CD4-positive, CD25-positive, alpha-beta regulatory T cell (primary cell): ENCODE measurements around the gene TTC28. TPM values are rescaled to one million over a fixed set of nuclear protein-coding genes. Genes with fewer than 3 reads are reported as not detected.

ENCODE experiments used
- ATAC-seq, 2 donors: fragments of 150-1000 bp; cut with Tn5 transposase; one replicate each; pipeline ENCODE4 v1.10.0; 2021; ENCODE audit warnings: low read depth in 2 of 2, moderate number of reproducible peaks in 2 of 2, moderate library complexity in 1 of 2
- DNase-seq, 3 donors: peaks; one replicate each; pipeline versions ENCODE4 v3.0.0 to v3.0.0-alpha.2; 2012 to 2022; ENCODE audit warnings: mixed read lengths in 1 of 3
- H3K27ac ChIP-seq: one replicate; pipeline ENCODE4 v1.7.0; 2013; ENCODE audit warnings: mild to moderate bottlenecking, low read length; ENCODE audit not compliant: insufficient read depth, poor library complexity, severe bottlenecking
- H3K27me3 ChIP-seq: one replicate; pipeline ENCODE4 v1.7.0; 2013; ENCODE audit warnings: low read length; ENCODE audit not compliant: control insufficient read depth, insufficient read depth
- H3K36me3 ChIP-seq: one replicate; pipeline ENCODE4 v1.7.0; 2013; ENCODE audit warnings: mild to moderate bottlenecking, low read length, moderate library complexity; ENCODE audit not compliant: control insufficient read depth, insufficient read depth
- H3K4me1 ChIP-seq: 2 replicates; pipeline ENCODE4 v1.7.0; 2013; ENCODE audit warnings: mild to moderate bottlenecking, low read length; ENCODE audit not compliant: insufficient read depth, control insufficient read depth, poor library complexity, severe bottlenecking
- H3K4me3 ChIP-seq: one replicate; pipeline ENCODE4 v1.7.0; 2013; ENCODE audit warnings: low read depth, mild to moderate bottlenecking, low read length, moderate library complexity
- H3K9me3 ChIP-seq, 2 experiments: 1 replicate in 1 of 2; 2 replicates in 1 of 2; pipeline ENCODE4 v1.7.0; 2013; ENCODE audit warnings: low read length in 2 of 2, mild to moderate bottlenecking in 1 of 2, moderate library complexity in 1 of 2; ENCODE audit not compliant: control insufficient read depth in 2 of 2
- H3K27ac Mint-ChIP-seq, 3 donors: one replicate each; pipeline ENCODE4 v1.8.0; 2020 to 2022; ENCODE audit warnings: mild to moderate bottlenecking in 3 of 3, mixed read lengths in 3 of 3, moderate library complexity in 2 of 3
- H3K27me3 Mint-ChIP-seq: one replicate; pipeline ENCODE4 v1.8.0; 2022; ENCODE audit warnings: mild to moderate bottlenecking, mixed read lengths
- H3K36me3 Mint-ChIP-seq: one replicate; pipeline ENCODE4 v1.8.0; 2020; ENCODE audit warnings: mixed read lengths
- H3K4me1 Mint-ChIP-seq, 4 donors: one replicate each; pipeline ENCODE4 v1.8.0; 2020 to 2022; ENCODE audit warnings: mixed read lengths in 4 of 4, mild to moderate bottlenecking in 1 of 4
- H3K4me3 Mint-ChIP-seq, 4 donors: one replicate each; pipeline ENCODE4 v1.8.0; 2020 to 2022; ENCODE audit warnings: mild to moderate bottlenecking in 4 of 4, mixed read lengths in 4 of 4, moderate library complexity in 3 of 4
- H3K9me3 Mint-ChIP-seq, 7 donors: one replicate each; pipeline ENCODE4 v1.8.0; 2020 to 2022; ENCODE audit warnings: mixed read lengths in 7 of 7, mild to moderate bottlenecking in 3 of 7, moderate library complexity in 2 of 7
- polyA plus RNA-seq, 4 donors: library from polyadenylated mRNA; unstranded; fragments of 300-500 nt; fragmentation: Illumina TruSeq; gene quantifications; one replicate each; pipeline ENCODE4 v1.2.3, GENCODE V29; 2021
- total RNA-seq: library from RNA; stranded (reverse); gene quantifications from one replicate; pipeline ENCODE4 v1.2.3, GENCODE V29; 2022

The TTC28 gene
- total and polyA plus RNA-seq, 5 donors from 2014 or later: 0.02 to 2.7 (median 0.28) TPM; not detected in 1

DNA sequence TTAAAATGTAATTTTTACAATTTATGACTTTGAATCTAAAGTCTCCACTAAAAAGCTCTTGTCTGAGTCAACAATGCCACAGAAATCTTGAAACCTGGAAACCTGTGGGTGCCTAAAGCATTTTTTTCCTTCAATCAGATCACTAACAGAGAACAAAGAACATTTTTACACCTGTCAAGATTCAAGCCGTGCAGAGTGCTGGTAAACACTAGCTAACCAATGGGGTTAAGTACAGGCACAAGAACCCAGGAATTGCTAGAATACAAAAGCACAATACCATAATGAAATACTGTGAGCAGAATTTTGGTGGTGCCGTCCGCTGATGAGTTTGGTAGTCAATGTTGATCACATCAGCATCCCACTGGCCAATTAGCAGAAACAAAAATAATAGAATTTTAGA lies 380.3 kb downstream of the TTC28 start:
- Histone ChIP-seq H3K4me1 (no peaks in the 10 kb centered on the region), H3K4me3 (no peak overlapping the region), H3K27me3 (peaks cover 7% of the 10 kb centered on the region), H3K36me3 (no peaks in the 10 kb centered on the region), H3K27ac (no peak overlapping the region), H3K9me3 (no peaks in the 10 kb centered on the region)
- ATAC-seq: no peak
- no peak overlapping the region for H3K4me3 Mint-ChIP-seq
- no peaks in the 10 kb centered on the region for H3K36me3 Mint-ChIP-seq
- no peaks in the 10 kb centered on the region for H3K4me1 Mint-ChIP-seq
- no peak overlapping the region for H3K27ac Mint-ChIP-seq
- no peaks in the 10 kb centered on the region for H3K9me3 Mint-ChIP-seq
- peaks cover 14% of the 10 kb centered on the region for H3K27me3 Mint-ChIP-seq
- DNase-seq: no peak

- no peaks in the 10 kb centered on the region for H3K9me3 Mint-ChIP-seq
- DNase-seq: no peak
These were observed 382.1 kb downstream of the TTC28 start for GRCh38 chr22:28297504-28297903.

DNA sequence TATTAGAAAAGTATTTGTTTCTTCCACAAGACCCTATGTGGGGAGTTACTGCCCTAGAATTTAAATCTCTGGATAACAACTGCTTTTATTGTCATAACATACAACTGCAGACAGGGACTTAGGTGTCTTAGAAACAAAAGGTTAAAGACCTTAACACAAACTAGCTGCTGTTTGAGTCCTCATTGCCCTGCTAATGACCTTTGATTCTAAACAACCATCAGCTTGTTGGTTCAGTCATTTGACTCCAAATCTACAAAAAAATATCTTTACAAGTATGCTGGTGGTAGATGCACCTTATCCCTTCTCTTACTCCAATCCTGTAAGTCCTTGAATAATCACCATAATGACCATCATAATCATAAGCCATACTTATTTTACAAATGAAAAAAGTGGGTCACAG lies 383.2 kb downstream of the TTC28 start:
- no peaks in the 10 kb centered on the region for H3K9me3 Mint-ChIP-seq
- Histone ChIP-seq H3K27ac (no peak overlapping the region), H3K9me3 (no peaks in the 10 kb centered on the region), H3K36me3 (no peaks in the 10 kb centered on the region), H3K4me1 (no peaks in the 10 kb centered on the region), H3K27me3 (peaks cover 7% of the 10 kb centered on the region), H3K4me3 (no peak overlapping the region)
- H3K4me1 Mint-ChIP-seq: no peaks in the 10 kb centered on the region
- DNase-seq (no peak), ATAC-seq (no peak)
- H3K4me3 Mint-ChIP-seq: no peak overlapping the region
- no peak overlapping the region for H3K27ac Mint-ChIP-seq
- peaks cover 14% of the 10 kb centered on the region for H3K27me3 Mint-ChIP-seq
- no peaks in the 10 kb centered on the region for H3K36me3 Mint-ChIP-seq

More at GRCh38 chr22:28297504-28297903, 382.1 kb downstream of the TTC28 start:
- no peak overlapping the region for H3K27ac Mint-ChIP-seq
- Histone ChIP-seq H3K36me3 (no peaks in the 10 kb centered on the region), H3K4me3 (no peak overlapping the region), H3K27ac (no peak overlapping the region), H3K4me1 (no peaks in the 10 kb centered on the region), H3K9me3 (no peaks in the 10 kb centered on the region), H3K27me3 (peaks cover 7% of the 10 kb centered on the region)
- no peaks in the 10 kb centered on the region for H3K36me3 Mint-ChIP-seq
- no peak for ATAC-seq
- H3K4me3 Mint-ChIP-seq: no peak overlapping the region
- H3K4me1 Mint-ChIP-seq: no peaks in the 10 kb centered on the region
- peaks cover 14% of the 10 kb centered on the region for H3K27me3 Mint-ChIP-seq

- Histone ChIP-seq H3K9me3 (no peaks in the 10 kb centered on the region), H3K27me3 (no peaks in the 10 kb centered on the region), H3K4me1 (no peaks in the 10 kb centered on the region), H3K36me3 (no peaks in the 10 kb centered on the region), H3K4me3 (no peak overlapping the region), H3K27ac (no peak overlapping the region)
- Mint-ChIP-seq H3K9me3 (no peaks in the 10 kb centered on the region), H3K4me1 (peaks cover 0 to 5% (median 0%) of the 10 kb centered on the region in 4 donors), H3K27ac (no peak overlapping the region), H3K36me3 (no peaks in the 10 kb centered on the region), H3K27me3 (peaks cover 10% of the 10 kb centered on the region), H3K4me3 (no peak overlapping the region)
- ATAC-seq (no peak), DNase-seq (no peak)
These were observed 396.5 kb downstream of the TTC28 start for GRCh38 chr22:28283068-28283654.

DNA sequence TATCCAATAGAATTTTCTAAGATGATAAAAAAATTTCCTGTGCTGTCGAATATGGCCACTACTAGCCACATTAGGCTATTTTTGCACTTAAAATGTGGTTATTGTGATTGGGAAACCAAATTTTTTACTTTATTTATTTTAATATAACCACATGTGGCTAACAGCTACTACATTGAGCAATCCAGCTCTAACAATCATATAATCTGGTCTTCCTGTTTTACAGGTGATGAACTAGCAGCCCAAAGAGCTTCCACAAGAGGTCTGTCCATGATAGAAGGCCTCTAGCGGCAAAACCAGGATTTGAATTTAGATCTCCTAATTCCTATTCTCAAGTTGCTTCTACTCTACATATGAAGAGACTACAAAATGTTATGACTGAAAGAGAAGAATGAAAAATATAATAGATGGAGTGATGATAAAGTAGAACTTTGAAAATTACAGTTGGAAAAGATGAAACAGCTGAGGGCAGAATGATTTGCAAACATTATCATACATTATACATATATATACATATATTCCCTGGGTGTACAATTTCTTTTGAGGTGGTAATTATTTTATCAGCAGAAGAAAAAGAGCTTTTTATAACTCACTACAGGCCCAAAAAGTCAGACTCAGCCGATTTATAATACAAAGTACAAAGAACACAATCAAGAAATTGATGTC lies 397.1 kb downstream of the TTC28 start:
- Mint-ChIP-seq H3K27me3 (peaks cover 14% of the 10 kb centered on the region), H3K9me3 (no peaks in the 10 kb centered on the region), H3K4me1 (peaks cover 0 to 4% (median 0%) of the 10 kb centered on the region in 4 donors), H3K4me3 (no peak overlapping the region), H3K36me3 (no peaks in the 10 kb centered on the region), H3K27ac (no peak overlapping the region)
- Histone ChIP-seq H3K27me3 (no peaks in the 10 kb centered on the region), H3K4me1 (no peaks in the 10 kb centered on the region), H3K36me3 (no peaks in the 10 kb centered on the region), H3K27ac (no peak overlapping the region), H3K9me3 (no peaks in the 10 kb centered on the region), H3K4me3 (no peak overlapping the region)
- DNase-seq (no peak), ATAC-seq (no peak)

DNA sequence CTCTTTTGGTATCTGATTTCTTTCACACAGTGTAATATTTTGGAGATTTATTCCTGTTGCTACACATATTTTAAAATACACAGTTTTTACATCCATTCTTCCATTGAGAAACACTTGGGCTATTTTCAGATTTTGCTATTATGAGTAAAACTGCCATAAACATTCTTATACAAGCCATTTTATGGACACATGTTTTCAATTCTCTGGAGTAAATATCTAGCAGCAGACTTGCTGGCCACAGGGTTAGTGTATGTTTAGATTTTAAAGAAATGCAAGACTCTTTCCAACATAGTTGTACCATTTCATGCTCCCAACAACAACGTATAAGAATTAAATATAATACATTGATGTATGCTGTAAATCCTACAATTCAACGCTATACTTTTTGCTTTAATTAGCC lies 399.8 kb downstream of the TTC28 start:
- no peaks in the 10 kb centered on the region for H3K36me3 ChIP-seq
- no peak for DNase-seq

DNA sequence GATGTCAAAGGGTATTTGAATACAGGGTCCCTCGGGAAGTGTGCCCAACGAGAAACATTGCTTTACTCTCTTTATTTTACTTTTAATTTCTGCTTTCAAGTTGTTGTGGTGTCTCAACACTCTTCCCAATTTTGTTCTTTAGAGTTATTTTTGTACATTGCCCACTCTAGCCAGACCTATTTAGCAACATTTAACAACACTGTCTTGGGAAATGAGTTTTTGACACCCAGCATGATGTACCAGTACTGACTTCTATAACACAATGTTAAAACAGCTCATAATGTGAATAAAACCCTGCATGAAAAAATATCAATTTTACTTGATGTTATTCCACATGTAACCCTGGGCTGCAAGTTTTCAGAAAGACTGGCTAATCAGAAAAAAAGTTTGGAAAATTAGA lies 410.4 kb downstream of the TTC28 start:
- no peak overlapping the region for H3K4me3 ChIP-seq
- Mint-ChIP-seq H3K9me3 (peaks cover 0 to 2% (median 0%) of the 10 kb centered on the region in 7 donors), H3K36me3 (no peaks in the 10 kb centered on the region), H3K4me1 (no peaks in the 10 kb centered on the region), H3K27ac (no peak overlapping the region), H3K27me3 (peaks cover 9% of the 10 kb centered on the region), H3K4me3 (no peak overlapping the region)
- H3K27ac ChIP-seq: no peak overlapping the region
- H3K4me1 ChIP-seq: no peaks in the 10 kb centered on the region
- no peaks in the 10 kb centered on the region for H3K9me3 ChIP-seq
- ATAC-seq (no peak), DNase-seq (no peak)
- peaks cover 4% of the 10 kb centered on the region for H3K27me3 ChIP-seq
- H3K36me3 ChIP-seq: no peaks in the 10 kb centered on the region

More for the DNA sequence above, 399.8 kb downstream of the TTC28 start:
- ATAC-seq: no peak
- Histone ChIP-seq H3K9me3 (no peaks in the 10 kb centered on the region), H3K4me3 (no peak overlapping the region), H3K27ac (no peak overlapping the region), H3K27me3 (no peaks in the 10 kb centered on the region), H3K4me1 (no peaks in the 10 kb centered on the region)
- Mint-ChIP-seq H3K36me3 (no peaks in the 10 kb centered on the region), H3K27me3 (peaks cover 14% of the 10 kb centered on the region), H3K4me1 (no peaks in the 10 kb centered on the region), H3K4me3 (no peak overlapping the region), H3K9me3 (no peaks in the 10 kb centered on the region), H3K27ac (no peak overlapping the region)

DNA sequence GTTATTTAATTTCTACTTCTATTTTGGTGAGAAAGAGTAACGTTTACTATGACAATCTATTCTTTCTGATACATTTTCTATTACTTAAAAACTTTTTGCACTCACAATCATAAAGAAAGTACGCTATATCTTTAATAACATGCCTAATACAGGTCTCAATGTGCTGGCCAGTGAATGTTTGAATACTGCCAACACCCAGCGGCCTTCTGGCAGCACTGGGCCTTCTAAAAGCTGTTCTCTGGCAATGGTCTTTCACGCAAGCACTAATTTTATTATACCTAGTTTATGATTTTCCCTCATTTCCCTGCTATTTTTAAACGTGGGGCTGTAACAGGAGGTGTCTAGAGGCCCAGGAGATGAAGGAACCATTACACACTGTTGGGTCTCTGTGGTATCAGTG lies 410.8 kb downstream of the TTC28 start:
- no peaks in the 10 kb centered on the region for H3K4me1 ChIP-seq
- H3K36me3 ChIP-seq: no peaks in the 10 kb centered on the region
- H3K4me3 Mint-ChIP-seq: no peak overlapping the region
- H3K36me3 Mint-ChIP-seq: no peaks in the 10 kb centered on the region
- H3K27me3 Mint-ChIP-seq: peaks cover 9% of the 10 kb centered on the region
- no peak for ATAC-seq
- H3K4me3 ChIP-seq: no peak overlapping the region
- H3K9me3 ChIP-seq: no peaks in the 10 kb centered on the region
- DNase-seq: no peak
- H3K27ac Mint-ChIP-seq: no peak overlapping the region
- peaks cover 2% of the 10 kb centered on the region for H3K27me3 ChIP-seq
- no peaks in the 10 kb centered on the region for H3K4me1 Mint-ChIP-seq
- H3K9me3 Mint-ChIP-seq: peaks cover 0 to 2% (median 0%) of the 10 kb centered on the region in 7 donors
- H3K27ac ChIP-seq: no peak overlapping the region
